Measurements from ENCODE around the gene MGAT4A. TPM values are rescaled to one million over a fixed set of nuclear protein-coding genes. Genes with fewer than 3 reads are reported as not detected.
A peak's percentile ranks its signal among the peaks of the same experiment; 100 is the strongest.

The MGAT4A gene
- total and polyA plus RNA-seq, 2 of the 13 experiments (the other 11 are each of a cell fraction or from before 2014, with no cell fraction given), result 47.2 to 90.9 TPM

DNA sequence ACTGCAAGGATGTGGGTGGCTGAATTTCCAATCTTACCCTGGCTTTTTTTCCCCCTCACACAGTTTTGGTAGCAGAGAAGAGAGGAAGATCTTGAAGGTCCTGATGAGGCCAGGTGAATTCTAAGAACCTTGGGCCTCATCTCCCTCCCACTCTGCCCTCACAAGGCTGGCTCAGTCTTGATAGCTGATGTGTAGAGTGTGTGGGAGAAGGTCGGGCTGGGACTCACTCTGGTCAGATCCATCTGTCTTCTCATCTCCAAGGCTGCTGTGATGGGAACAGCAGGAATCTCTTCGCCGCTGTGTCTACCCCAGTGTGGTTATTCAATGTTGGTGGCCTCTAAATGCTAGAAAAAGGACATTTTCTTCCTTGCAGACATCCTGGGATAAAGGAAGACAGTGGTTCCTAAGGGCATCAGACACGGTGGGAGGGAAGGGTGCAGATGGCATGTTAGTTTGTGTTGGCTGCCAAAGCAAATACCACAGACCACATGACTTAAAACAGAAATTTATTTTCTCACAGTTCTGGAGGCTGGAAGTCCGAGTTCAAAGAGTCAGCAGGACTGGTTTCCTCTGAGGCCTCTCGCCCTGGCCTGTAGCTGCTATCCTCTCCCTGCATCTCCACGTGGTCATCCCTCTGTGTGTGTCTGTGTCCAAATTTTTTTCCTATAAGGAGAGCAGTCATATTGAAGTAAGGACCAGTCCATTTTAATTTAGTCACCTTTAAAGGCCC lies 37.6 kb upstream of the MGAT4A start (continued):
- TF ChIP-seq, protein P1, sequence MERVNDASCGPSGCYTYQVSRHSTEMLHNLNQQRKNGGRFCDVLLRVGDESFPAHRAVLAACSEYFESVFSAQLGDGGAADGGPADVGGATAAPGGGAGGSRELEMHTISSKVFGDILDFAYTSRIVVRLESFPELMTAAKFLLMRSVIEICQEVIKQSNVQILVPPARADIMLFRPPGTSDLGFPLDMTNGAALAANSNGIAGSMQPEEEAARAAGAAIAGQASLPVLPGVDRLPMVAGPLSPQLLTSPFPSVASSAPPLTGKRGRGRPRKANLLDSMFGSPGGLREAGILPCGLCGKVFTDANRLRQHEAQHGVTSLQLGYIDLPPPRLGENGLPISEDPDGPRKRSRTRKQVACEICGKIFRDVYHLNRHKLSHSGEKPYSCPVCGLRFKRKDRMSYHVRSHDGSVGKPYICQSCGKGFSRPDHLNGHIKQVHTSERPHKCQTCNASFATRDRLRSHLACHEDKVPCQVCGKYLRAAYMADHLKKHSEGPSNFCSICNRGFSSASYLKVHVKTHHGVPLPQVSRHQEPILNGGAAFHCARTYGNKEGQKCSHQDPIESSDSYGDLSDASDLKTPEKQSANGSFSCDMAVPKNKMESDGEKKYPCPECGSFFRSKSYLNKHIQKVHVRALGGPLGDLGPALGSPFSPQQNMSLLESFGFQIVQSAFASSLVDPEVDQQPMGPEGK (CRISPR knock-in tag; IDR thresholded peaks at IDR 0.05), result peak; percentile 39
- TF ChIP-seq ERF (CRISPR knock-in tag; IDR thresholded peaks at IDR 0.05), result peak; percentile 12; the same call in 1 of the 2 replicates
- no peak for TF ChIP-seq PHF20 (CRISPR knock-in tag; IDR thresholded peaks at IDR 0.05)
- TF ChIP-seq TSC22D2 (CRISPR knock-in tag; IDR thresholded peaks at IDR 0.05; ENCODE audit: borderline replicate concordance), result 0 out of 2 replicates have a peak, but pooled peaks have one; percentile 43
- TF ChIP-seq ZNF460 (CRISPR knock-in tag; IDR thresholded peaks at IDR 0.05; ENCODE audit: borderline replicate concordance), result no peak
- peak; percentile 59; the same call in 1 of the 2 replicates for TF ChIP-seq ZNF564 (CRISPR knock-in tag; IDR thresholded peaks at IDR 0.05)
- 0 out of 2 replicates have a peak, but pooled peaks have one; percentile 17 for TF ChIP-seq THAP11 (CRISPR knock-in tag; IDR thresholded peaks at IDR 0.05)
- no peak for TF ChIP-seq TBL1XR1 (IDR thresholded peaks at IDR 0.05; ENCODE audit: borderline replicate concordance, low read length, partially characterized antibody)
- TF ChIP-seq, protein P2, sequence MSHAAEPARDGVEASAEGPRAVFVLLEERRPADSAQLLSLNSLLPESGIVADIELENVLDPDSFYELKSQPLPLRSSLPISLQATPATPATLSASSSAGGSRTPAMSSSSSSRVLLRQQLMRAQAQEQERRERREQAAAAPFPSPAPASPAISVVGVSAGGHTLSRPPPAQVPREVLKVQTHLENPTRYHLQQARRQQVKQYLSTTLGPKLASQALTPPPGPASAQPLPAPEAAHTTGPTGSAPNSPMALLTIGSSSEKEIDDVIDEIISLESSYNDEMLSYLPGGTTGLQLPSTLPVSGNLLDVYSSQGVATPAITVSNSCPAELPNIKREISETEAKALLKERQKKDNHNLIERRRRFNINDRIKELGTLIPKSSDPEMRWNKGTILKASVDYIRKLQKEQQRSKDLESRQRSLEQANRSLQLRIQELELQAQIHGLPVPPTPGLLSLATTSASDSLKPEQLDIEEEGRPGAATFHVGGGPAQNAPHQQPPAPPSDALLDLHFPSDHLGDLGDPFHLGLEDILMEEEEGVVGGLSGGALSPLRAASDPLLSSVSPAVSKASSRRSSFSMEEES (CRISPR knock-in tag; IDR thresholded peaks at IDR 0.05), result peak; percentile 91
- no peak; the same call in 1 of the 2 replicates for TF ChIP-seq MYC (CRISPR knock-in tag; IDR thresholded peaks at IDR 0.05; ENCODE audit: borderline replicate concordance)
- TF ChIP-seq ZNF503 (CRISPR knock-in tag; IDR thresholded peaks at IDR 0.05), result no peak
- TF ChIP-seq ZBTB10 (CRISPR knock-in tag; IDR thresholded peaks at IDR 0.05; ENCODE audit: borderline replicate concordance), result no peak
- TF ChIP-seq LCORL (IDR thresholded peaks at IDR 0.05), result no peak
- 0 out of 2 replicates have a peak, but pooled peaks have one; percentile 44 for TF ChIP-seq LCORL (CRISPR knock-in tag; IDR thresholded peaks at IDR 0.05)
- TF ChIP-seq ZNF430 (CRISPR knock-in tag; IDR thresholded peaks at IDR 0.05), result no peak
- peak; percentile 30; the same call in 1 of the 2 replicates for TF ChIP-seq ELF3 (CRISPR knock-in tag; IDR thresholded peaks at IDR 0.05)
- no peak for TF ChIP-seq KLF6 (CRISPR knock-in tag; IDR thresholded peaks at IDR 0.05)
- TF ChIP-seq MYNN (CRISPR knock-in tag; IDR thresholded peaks at IDR 0.05; ENCODE audit: low read depth), result no peak
- TF ChIP-seq HDAC1 (CRISPR knock-in tag; IDR thresholded peaks at IDR 0.05), result no peak
- TF ChIP-seq PITX1 (CRISPR knock-in tag; IDR thresholded peaks at IDR 0.05), result no peak
- TF ChIP-seq HES4 (CRISPR knock-in tag; IDR thresholded peaks at IDR 0.05; ENCODE audit: borderline replicate concordance), result no peak
- TF ChIP-seq ZNF292 (CRISPR knock-in tag; IDR thresholded peaks at IDR 0.05; ENCODE audit: borderline replicate concordance, low read depth), result no peak
